AG09319 (cell line): ENCODE data around the gene KRT35.

ENCODE experiments used
- DNase-seq: peaks from one replicate; pipeline ENCODE4 v3.0.0-alpha.2; 2010; ENCODE audit warnings: low read depth; ENCODE audit errors: extremely low read depth
- CTCF ChIP-seq: IDR thresholded peaks from 2 replicates; pipeline ENCODE4 v1.5.1; 2011; ENCODE audit warnings: low read depth, mild to moderate bottlenecking, inconsistent platforms, low read length, moderate library complexity

KRT35 gene

GRCh38 chr17:41503202-41503601 lies 22.3 kb upstream of the KRT35 start:
- TF ChIP-seq CTCF = no peak
- DNase-seq = no peak

- no peak for DNase-seq
- no peak for TF ChIP-seq CTCF
Measured at GRCh38 chr17:41500131-41500911, 19.4 kb upstream of the KRT35 start.

GRCh38 chr17:41499714-41500113 lies 18.8 kb upstream of the KRT35 start:
- no peak for DNase-seq
- TF ChIP-seq CTCF = no peak

- TF ChIP-seq CTCF = no peak
- DNase-seq = no peak
Measured at GRCh38 chr17:41498276-41498675, 17.3 kb upstream of the KRT35 start.

GRCh38 chr17:41496803-41497484 lies 16.0 kb upstream of the KRT35 start:
- DNase-seq = peak; percentile 54
- peak; percentile 74 for TF ChIP-seq CTCF

- no peak for DNase-seq
- no peak for TF ChIP-seq CTCF
Measured at GRCh38 chr17:41494524-41494923, 13.6 kb upstream of the KRT35 start.

- no peak for TF ChIP-seq CTCF
- no peak for DNase-seq
Measured at GRCh38 chr17:41492771-41493170, 11.8 kb upstream of the KRT35 start.
